Mucosa of rectum (tissue), 2 donors: ENCODE results near the gene NFATC2IP.

Experiments used
- H3K27ac ChIP-seq, 2 donors: one replicate each; pipeline ENCODE4 v1.7.0; 2013; ENCODE audit warnings: inconsistent platforms in 2 of 2, low read depth in 2 of 2, low read length in 2 of 2
- H3K27me3 ChIP-seq, 2 donors: one replicate each; pipeline ENCODE4 v1.7.0; 2013; ENCODE audit warnings: low read length in 2 of 2; ENCODE audit not compliant: control insufficient read depth in 2 of 2, insufficient read depth in 2 of 2
- H3K36me3 ChIP-seq, 2 donors: one replicate each; pipeline ENCODE4 v1.7.0; 2013; ENCODE audit warnings: low read length in 2 of 2; ENCODE audit not compliant: control insufficient read depth in 2 of 2, insufficient read depth in 2 of 2
- H3K4me1 ChIP-seq, 2 donors: one replicate each; pipeline ENCODE4 v1.7.0; 2013; ENCODE audit warnings: low read length in 2 of 2, mild to moderate bottlenecking in 1 of 2; ENCODE audit not compliant: control insufficient read depth in 2 of 2, insufficient read depth in 2 of 2
- H3K4me3 ChIP-seq, 2 donors: one replicate each; pipeline ENCODE4 v1.7.0; 2013; ENCODE audit warnings: low read length in 2 of 2
- H3K9ac ChIP-seq, 2 donors: one replicate each; pipeline ENCODE4 v1.7.0; 2013; ENCODE audit warnings: low read length in 2 of 2, low read depth in 1 of 2, mild to moderate bottlenecking in 1 of 2
- H3K9me3 ChIP-seq, 2 donors: one replicate each; pipeline ENCODE4 v1.7.0; 2013; ENCODE audit warnings: low read length in 2 of 2; ENCODE audit not compliant: control insufficient read depth in 2 of 2
- donor health status: healthy.
- donor health status: Normal muscosa, but diverticular disease.

Gene NFATC2IP

DNA sequence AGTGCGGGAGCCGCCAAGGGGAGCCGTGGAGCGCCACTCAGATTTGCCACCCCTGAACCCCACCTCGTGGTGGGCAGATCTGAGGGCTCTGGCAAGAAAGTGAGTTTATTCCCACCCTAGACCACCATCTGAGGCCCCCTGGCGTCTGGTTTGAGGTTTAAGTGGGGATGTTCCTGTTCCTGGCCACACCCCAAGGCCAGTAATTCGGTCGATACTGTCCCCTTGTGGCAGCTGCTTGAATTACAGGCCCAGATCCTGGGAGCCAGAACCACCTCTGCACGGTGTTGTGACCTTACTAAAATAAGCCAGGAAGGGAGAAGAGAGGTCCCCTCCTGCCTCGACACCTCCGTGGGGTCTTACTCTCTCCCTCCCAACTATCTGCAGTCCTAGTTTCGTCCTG is 30.8 kb downstream of the NFATC2IP start:
- Histone ChIP-seq H3K27ac (no peak overlapping the region), H3K27me3 (no peaks in the 10 kb centered on the region), H3K9me3 (no peaks in the 10 kb centered on the region), H3K9ac (no peak overlapping the region), H3K36me3 (peaks cover 19 to 41% of the 10 kb centered on the region in 2 donors), H3K4me1 (no peaks in the 10 kb centered on the region), H3K4me3 (no peak overlapping the region)

DNA sequence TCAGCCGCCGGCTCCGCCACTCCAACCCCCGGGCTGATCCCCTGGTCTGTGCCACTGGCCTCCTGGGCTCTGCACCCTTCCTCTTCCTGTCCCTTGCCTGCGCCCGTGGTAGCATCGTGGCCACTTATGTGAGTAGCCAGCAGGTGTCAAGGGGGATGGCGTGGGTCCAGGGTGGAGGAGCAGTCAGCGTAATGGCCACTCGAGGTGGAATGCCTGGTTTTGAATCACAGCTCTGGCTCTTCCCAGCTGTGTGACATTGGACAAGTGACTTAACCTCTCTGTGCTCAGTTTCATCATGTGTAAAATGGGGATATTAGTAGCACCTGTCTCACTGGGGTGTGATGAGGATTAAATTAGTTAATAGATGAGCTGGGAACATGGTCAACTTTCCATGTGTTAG is 31.7 kb downstream of the NFATC2IP start:
- Histone ChIP-seq H3K9ac (no peak overlapping the region), H3K36me3 (peaks cover 20 to 50% of the 10 kb centered on the region in 2 donors), H3K27me3 (no peaks in the 10 kb centered on the region), H3K27ac (no peak overlapping the region), H3K4me1 (no peaks in the 10 kb centered on the region), H3K9me3 (no peaks in the 10 kb centered on the region), H3K4me3 (no peak overlapping the region)

DNA sequence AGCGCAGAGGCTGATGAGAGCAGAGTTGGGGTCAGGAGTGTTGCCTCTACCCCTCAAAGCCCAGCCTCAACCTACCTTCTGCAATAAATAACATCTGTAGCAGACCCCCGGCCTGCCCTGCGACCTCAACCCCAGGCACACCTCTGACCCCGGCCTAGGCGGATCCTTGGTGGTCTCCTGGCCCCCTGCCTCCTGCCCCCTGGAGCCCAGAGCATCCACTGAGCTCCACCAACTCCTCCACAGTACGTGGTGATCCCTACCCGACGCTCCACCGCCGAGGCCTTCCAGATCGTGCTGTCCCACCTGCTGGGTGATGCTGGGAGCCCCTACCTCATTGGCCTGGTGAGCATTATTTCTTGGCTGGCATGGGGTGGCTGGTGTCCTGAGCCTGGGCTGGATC is 32.2 kb downstream of the NFATC2IP start:
- Histone ChIP-seq H3K27ac (no peak overlapping the region), H3K9ac (no peak overlapping the region), H3K36me3 (peaks cover 20 to 52% of the 10 kb centered on the region in 2 donors)

DNA sequence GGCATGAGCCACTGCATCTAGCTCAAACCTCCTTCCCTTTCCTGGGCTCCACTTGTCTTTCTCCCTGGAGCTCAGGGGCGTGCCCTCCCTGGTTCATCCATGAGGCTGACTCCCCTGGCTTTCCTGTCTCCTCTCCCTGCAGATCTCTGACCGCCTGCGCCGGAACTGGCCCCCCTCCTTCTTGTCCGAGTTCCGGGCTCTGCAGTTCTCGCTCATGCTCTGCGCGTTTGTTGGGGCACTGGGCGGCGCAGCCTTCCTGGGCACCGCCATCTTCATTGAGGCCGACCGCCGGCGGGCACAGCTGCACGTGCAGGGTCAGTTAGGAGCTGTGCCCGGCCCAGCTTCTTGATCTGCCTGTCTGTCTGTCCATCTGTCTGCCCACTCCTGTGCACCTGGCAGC is 32.9 kb downstream of the NFATC2IP start:
- Histone ChIP-seq H3K27ac (peak overlapping the region in 1 of 2 donors; percentile 58), H3K27me3 (no peaks in the 10 kb centered on the region), H3K4me1 (no peaks in the 10 kb centered on the region), H3K9me3 (no peaks in the 10 kb centered on the region), H3K4me3 (no peak overlapping the region), H3K9ac (no peak overlapping the region), H3K36me3 (peaks cover 16 to 48% of the 10 kb centered on the region in 2 donors)

More for the DNA sequence above, 32.2 kb downstream of the NFATC2IP start:
- Histone ChIP-seq H3K4me3 (no peak overlapping the region), H3K9me3 (no peaks in the 10 kb centered on the region), H3K27me3 (no peaks in the 10 kb centered on the region), H3K4me1 (no peaks in the 10 kb centered on the region)

DNA sequence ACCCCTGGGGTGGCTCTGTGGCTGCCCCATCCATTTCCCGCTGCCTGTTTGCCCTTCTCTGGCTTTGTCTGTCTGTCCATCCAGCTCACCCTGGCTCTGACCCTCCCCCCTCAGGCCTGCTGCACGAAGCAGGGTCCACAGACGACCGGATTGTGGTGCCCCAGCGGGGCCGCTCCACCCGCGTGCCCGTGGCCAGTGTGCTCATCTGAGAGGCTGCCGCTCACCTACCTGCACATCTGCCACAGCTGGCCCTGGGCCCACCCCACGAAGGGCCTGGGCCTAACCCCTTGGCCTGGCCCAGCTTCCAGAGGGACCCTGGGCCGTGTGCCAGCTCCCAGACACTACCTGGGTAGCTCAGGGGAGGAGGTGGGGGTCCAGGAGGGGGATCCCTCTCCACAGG is 33.4 kb downstream of the NFATC2IP start:
- Histone ChIP-seq H3K27ac (peak overlapping the region in 1 of 2 donors; percentile 58), H3K9ac (no peak overlapping the region), H3K36me3 (peaks cover 15 to 44% of the 10 kb centered on the region in 2 donors)

DNA sequence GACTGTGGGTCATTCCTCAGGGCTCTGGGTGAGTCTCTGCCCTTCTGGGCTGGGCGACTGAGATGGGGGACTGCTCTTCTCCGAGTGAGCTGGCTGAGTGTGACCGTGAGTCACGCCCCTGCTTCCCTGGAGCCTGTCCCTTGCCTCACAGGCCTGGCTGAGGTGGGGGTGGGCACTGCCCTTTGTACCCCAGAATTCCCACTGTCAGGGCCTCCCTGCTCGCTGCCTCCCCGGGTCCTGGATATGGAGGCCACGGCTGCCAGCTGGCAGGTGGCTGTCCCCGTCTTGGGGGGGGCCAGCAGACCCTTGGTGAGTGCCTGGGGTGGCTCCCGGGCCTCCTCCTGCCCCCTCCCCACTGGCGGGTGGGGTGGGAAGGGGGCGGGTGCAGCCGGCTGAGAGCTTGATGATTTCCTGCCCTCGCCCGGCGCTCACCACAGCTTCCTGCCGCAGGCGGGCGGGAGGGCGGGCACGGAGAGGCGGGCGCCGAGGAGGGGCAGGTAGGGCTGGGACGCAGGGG is 33.9 kb downstream of the NFATC2IP start, which contains the start of gene LAT:
TSS of gene LAT (plus strand) at position 434 of the 517 bp plus-strand sequence. CDS start 366 bp downstream, outside the sequence.
- Histone ChIP-seq H3K36me3 (peaks cover 15 to 40% of the 10 kb centered on the region in 2 donors), H3K27ac (peak within 1 kb of the TSS in 1 of 2 donors; percentile 58), H3K4me3 (peak within 1 kb of the TSS; percentile 36 to 65), H3K4me1 (no peaks in the 10 kb centered on the region), H3K9ac (no peak within 1 kb of the TSS), H3K9me3 (no peaks in the 10 kb centered on the region), H3K27me3 (no peaks in the 10 kb centered on the region)

More for the DNA sequence above, 33.4 kb downstream of the NFATC2IP start:
- no peak overlapping the region for H3K4me3 ChIP-seq
- H3K4me1 ChIP-seq: no peaks in the 10 kb centered on the region
- H3K27me3 ChIP-seq: no peaks in the 10 kb centered on the region
- no peaks in the 10 kb centered on the region for H3K9me3 ChIP-seq

DNA sequence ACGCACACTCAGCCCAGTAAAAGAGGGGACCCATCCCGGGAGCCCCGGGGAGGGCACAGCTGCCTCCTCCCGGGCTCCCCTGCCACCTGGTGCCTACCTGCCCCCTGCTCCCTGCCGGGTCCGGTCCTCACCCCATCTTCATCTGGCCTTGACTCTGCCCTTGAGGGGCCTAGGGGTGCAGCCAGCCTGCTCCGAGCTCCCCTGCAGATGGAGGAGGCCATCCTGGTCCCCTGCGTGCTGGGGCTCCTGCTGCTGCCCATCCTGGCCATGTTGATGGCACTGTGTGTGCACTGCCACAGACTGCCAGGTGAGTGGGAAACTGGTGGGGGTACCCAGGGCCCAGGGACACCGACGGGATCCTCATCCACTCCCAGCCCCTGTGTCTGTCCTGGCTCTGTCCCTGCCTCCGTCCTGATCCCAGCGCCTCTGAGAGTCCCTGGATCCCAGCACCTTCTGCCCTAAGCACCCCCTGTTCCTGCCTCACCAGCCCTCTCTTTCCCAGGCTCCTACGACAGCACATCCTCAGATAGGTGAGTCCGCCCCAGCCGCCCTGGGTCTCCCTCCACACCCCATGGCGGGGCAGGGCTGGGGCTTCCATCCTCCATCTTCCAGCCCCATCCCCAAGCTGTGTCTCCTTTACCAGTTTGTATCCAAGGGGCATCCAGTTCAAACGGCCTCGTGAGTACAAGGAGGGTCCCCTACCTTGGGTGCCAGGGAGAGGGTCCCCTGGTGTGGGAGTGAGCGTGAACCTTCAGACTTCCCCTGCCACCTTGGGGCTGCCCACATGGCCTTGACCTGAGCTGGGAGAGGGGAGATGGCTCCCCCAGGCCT is 34.7 kb downstream of the NFATC2IP start:
- Histone ChIP-seq H3K9ac (no peak overlapping the region), H3K27ac (peak overlapping the region in 1 of 2 donors; percentile 38), H3K9me3 (no peaks in the 10 kb centered on the region), H3K4me3 (peak overlapping the region; percentile 36 to 65), H3K27me3 (no peaks in the 10 kb centered on the region), H3K4me1 (no peaks in the 10 kb centered on the region), H3K36me3 (peaks cover 15 to 46% of the 10 kb centered on the region in 2 donors)

DNA sequence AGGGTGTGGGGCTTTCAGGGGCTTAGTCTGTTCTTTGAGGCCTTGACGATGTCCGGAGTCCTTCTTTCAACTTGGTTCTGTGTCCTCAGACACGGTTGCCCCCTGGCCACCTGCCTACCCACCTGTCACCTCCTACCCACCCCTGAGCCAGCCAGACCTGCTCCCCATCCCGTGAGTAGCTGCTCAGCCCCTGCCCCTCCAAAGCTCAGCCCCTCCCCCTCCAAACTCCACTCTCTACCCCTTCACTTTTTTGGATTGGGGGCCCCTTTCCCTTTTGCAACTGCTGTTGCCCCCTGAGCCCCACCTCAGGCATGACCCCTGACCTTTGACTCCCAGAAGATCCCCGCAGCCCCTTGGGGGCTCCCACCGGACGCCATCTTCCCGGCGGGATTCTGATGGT is 35.3 kb downstream of the NFATC2IP start:
- no peaks in the 10 kb centered on the region for H3K4me1 ChIP-seq
- H3K9ac ChIP-seq: no peak overlapping the region
- H3K27ac ChIP-seq: peak overlapping the region in 1 of 2 donors; percentile 38
- peaks cover 15 to 44% of the 10 kb centered on the region in 2 donors for H3K36me3 ChIP-seq
- H3K27me3 ChIP-seq: no peaks in the 10 kb centered on the region
- H3K9me3 ChIP-seq: no peaks in the 10 kb centered on the region
- H3K4me3 ChIP-seq: peak overlapping the region; percentile 36 to 65

DNA sequence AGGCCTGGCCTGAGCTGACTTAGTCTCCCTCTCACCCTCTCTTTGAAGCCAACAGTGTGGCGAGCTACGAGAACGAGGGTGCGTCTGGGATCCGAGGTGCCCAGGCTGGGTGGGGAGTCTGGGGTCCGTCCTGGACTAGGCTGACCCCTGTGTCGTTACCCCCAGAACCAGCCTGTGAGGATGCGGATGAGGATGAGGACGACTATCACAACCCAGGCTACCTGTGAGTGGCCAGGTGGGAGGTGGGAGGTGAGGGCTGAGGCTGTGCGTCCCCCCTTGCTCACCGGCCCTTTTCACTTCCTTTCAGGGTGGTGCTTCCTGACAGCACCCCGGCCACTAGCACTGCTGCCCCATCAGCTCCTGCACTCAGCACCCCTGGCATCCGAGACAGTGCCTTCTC is 35.8 kb downstream of the NFATC2IP start:
- Histone ChIP-seq H3K27me3 (no peaks in the 10 kb centered on the region), H3K4me3 (peak overlapping the region in 1 of 2 donors; percentile 65), H3K9me3 (no peaks in the 10 kb centered on the region), H3K27ac (peak overlapping the region in 1 of 2 donors; percentile 23), H3K4me1 (no peaks in the 10 kb centered on the region), H3K9ac (no peak overlapping the region), H3K36me3 (peaks cover 15 to 39% of the 10 kb centered on the region in 2 donors)

DNA sequence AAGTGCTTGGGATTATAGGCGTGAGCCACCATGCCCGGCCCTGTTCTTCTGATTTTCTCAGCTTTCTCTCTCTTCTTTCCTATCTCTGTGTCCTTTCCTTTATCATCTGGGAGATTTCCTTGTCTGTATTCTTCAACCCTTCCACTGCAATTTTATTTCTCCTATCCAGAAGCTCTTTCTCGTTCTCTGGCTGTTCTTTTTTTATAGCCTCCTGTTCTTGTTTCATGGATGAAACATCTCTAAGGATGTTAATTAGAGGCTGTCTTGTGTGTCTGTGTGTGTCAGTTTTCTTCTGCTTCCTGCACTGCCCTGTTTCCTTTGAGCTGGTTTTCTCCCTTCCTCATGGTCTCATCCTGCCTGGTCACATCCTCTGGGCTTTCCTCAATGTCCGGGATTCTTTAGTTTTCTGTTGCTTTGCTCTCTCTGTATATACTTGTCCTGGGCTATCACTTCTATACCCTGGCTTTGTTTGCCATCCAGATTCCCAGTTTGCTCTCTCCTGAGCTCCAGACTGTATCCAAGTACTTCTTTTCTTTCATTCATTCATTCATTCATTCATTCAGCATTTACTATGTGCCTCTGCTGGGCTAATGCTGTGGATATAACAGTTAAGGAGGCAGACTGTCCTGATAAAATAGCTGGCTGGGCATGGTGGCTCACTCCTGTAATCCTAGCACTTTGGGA is 36.6 kb downstream of the NFATC2IP start:
- Histone ChIP-seq H3K36me3 (peaks cover 14 to 32% of the 10 kb centered on the region in 2 donors), H3K27ac (no peak overlapping the region), H3K9ac (no peak overlapping the region), H3K9me3 (no peaks in the 10 kb centered on the region), H3K27me3 (no peaks in the 10 kb centered on the region), H3K4me1 (no peaks in the 10 kb centered on the region), H3K4me3 (no peak overlapping the region)
